ENCODE data around the gene HNRNPR. TPM values are rescaled to one million over a fixed set of nuclear protein-coding genes. Genes with fewer than 3 reads are reported as not detected.
A peak's percentile ranks its signal among the peaks of the same experiment; 100 is the strongest.

HNRNPR gene
- total and polyA plus RNA-seq, 9 of the 15 experiments (the other 6 are each of a cell fraction or from before 2014, with no cell fraction given), result 80.9 to 372 (median 301) TPM

- TF ChIP-seq CHD7 (IDR thresholded peaks at IDR 0.05; ENCODE audit: low read depth, low read length) (no peak), TAF7 (tag; IDR thresholded peaks at IDR 0.05) (peak; percentile 77), SMARCA4 (IDR thresholded peaks at IDR 0.05) (peak; percentile 40; the same call in 1 of the 2 replicates), ZNF511 (CRISPR knock-in tag; IDR thresholded peaks at IDR 0.05) (no peak; the same call in 1 of the 2 replicates), ZNF384 (IDR thresholded peaks at IDR 0.05; ENCODE audit: low read depth, low read length) (0 out of 2 replicates have a peak, but pooled peaks have one; percentile 12), NELFE (IDR thresholded peaks at IDR 0.05; ENCODE audit: insufficient read depth, insufficient read length) (no peak), ARID4B (CRISPR knock-in tag; IDR thresholded peaks at IDR 0.05) (peak; percentile 72), HMBOX1 (IDR thresholded peaks at IDR 0.05) (no peak), DPF2 (IDR thresholded peaks at IDR 0.05) (0 out of 2 replicates have a peak, but pooled peaks have one; percentile 12), TBP (optimal IDR thresholded peaks at IDR 0.05; ENCODE audit: low read depth, low read length) (peak; percentile 75)
Observed at GRCh38 chr1:23367791-23368561, 23.9 kb upstream of the HNRNPR start (continued).

Measured in K562 (cell line).